Measurements from ENCODE around the gene TWIST2.

DNA sequence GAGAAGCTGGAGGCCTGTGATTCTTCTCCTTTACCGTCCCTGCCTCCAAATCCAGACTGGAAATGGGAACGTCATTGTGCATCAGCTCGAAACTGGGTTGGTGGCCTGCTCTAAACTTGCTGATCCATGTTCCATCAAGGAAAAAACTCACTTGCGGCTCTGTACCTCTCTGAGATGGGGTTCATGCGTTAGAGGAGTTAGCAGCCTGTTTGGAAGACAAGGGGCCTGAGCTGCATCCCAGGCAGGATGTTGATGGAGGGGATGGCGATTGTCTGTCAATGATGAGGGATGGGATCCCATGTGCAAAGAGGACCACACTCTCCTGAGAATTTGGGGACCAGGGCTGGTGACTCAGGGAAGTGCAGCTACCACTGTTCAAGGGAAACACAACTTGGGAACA, 26.0 kb downstream of the TWIST2 start:
- TF ChIP-seq EZH2 (IDR thresholded peaks at IDR 0.05; ENCODE audit: borderline replicate concordance, control insufficient read depth, low read depth, low read length) = no peak
- TF ChIP-seq CREB1 (IDR thresholded peaks at IDR 0.05; ENCODE audit: low read depth) = no peak
- TF ChIP-seq SREBF2 (IDR thresholded peaks at IDR 0.05; ENCODE audit: low read length) = no peak
- TF ChIP-seq NR2C2 (IDR thresholded peaks at IDR 0.05; ENCODE audit: borderline replicate concordance, control insufficient read depth, insufficient read length, low read depth) = no peak
- TF ChIP-seq YY1 (IDR thresholded peaks at IDR 0.05; ENCODE audit: low read depth, low read length) = no peak
- TF ChIP-seq EP300 (IDR thresholded peaks at IDR 0.05; ENCODE audit: borderline replicate concordance in 1 of 2, control insufficient read depth in 1 of 2, low read depth in 2 of 2, low read length in 2 of 2) = no peak
- TF ChIP-seq, protein P1, sequence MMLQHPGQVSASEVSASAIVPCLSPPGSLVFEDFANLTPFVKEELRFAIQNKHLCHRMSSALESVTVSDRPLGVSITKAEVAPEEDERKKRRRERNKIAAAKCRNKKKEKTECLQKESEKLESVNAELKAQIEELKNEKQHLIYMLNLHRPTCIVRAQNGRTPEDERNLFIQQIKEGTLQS (IDR thresholded peaks at IDR 0.05; ENCODE audit: borderline replicate concordance, extremely low read depth, low read depth, low read length) = no peak
